GM12875 (cell line): ENCODE measurements around the gene CDC42EP3.

ENCODE experiments used
- H3K4me3 ChIP-seq: one replicate; pipeline ENCODE4 v1.5.1; 2011; ENCODE audit warnings: low read depth, low read length, control low read depth
- TF ChIP-seq, protein P1 (sequence below): IDR thresholded peaks from 2 replicates; pipeline ENCODE4 v1.5.1; 2011; ENCODE audit warnings: low read depth, mild to moderate bottlenecking, control low read depth, inconsistent platforms, low read length, moderate library complexity, borderline replicate concordance; ENCODE audit not compliant: insufficient read depth

CDC42EP3 gene

DNA sequence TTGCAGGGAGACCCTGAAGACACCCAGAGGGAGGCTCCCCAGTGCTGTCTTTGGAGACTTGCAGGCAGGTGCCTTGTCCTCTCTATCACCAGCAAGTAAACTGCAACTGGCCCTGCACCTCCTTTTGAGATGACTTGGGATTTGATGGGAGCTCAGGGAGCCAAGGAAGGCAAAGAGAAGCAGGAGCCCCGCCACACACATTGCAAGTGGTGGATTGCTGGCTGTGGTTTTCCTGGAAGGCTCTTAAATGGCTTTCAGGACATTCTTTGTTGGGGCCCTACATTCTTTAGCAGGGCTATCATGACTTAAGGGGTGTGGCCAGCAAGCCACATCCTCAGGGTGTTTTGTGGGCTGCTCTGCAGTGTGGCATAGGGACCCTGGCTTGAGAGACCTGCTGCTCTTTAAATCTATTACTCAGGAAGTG lies 39.9 kb upstream of the CDC42EP3 start:
- no peak overlapping the region for H3K4me3 ChIP-seq
- TF ChIP-seq, protein P1, sequence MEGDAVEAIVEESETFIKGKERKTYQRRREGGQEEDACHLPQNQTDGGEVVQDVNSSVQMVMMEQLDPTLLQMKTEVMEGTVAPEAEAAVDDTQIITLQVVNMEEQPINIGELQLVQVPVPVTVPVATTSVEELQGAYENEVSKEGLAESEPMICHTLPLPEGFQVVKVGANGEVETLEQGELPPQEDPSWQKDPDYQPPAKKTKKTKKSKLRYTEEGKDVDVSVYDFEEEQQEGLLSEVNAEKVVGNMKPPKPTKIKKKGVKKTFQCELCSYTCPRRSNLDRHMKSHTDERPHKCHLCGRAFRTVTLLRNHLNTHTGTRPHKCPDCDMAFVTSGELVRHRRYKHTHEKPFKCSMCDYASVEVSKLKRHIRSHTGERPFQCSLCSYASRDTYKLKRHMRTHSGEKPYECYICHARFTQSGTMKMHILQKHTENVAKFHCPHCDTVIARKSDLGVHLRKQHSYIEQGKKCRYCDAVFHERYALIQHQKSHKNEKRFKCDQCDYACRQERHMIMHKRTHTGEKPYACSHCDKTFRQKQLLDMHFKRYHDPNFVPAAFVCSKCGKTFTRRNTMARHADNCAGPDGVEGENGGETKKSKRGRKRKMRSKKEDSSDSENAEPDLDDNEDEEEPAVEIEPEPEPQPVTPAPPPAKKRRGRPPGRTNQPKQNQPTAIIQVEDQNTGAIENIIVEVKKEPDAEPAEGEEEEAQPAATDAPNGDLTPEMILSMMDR: no peak

DNA sequence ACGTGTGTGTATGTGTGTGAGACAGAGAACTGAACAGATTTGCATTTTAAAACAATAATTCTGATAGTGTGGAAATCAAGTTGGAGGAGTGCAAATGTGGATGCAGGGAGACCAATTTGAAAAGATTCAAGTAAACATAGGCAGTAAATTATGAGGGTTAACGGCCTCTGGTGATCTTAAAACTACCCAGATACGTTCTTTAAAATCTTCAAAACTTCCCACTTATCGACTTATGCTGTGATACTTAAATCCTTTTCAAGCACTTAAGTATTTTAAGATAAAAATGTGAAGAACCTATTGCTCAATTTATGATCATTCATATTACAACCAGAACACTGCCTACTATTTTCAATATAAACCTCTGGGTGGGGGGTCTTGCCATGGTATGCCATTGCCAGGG lies 37.7 kb upstream of the CDC42EP3 start:
- TF ChIP-seq, protein P1: no peak
- H3K4me3 ChIP-seq: no peak overlapping the region

DNA sequence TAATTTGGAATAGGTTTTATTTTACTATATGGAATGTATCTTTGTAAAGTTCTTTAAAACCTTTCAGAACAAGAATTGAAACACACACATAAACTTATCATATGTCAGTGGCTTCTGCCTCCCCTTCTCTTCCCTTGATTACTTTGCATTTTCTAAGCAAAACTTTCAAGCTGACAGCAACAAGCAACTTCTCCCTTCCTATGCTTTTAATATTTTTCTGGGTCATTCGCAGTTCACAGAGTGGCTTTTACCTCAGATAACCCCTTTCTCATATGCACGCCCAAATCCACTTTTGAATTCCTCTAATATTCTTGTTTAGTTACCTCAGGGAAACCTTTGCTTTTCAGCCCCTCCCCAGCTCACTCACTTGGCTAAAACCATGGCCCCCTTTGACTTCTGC lies 36.7 kb upstream of the CDC42EP3 start:
- TF ChIP-seq, protein P1: no peak
- H3K4me3 ChIP-seq: no peak overlapping the region

DNA sequence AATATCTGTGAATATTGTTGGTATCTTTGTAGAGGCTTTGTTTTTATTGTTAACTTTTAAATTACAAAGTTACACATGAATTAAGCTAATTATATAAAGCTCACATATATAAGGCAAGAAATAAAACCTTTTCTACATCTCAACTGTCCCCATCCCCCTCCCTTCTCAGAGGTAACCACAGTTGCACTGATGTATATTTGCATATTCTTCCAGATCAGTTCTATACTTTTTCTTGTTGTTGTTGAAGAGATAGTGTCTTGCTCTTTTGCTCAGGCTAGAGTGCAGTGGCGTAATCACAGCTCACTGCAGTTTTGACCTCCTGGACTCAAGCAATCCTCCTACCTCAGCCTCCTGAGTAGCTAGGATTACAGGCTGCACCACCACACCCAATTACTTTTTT lies 36.0 kb upstream of the CDC42EP3 start:
- TF ChIP-seq, protein P1: no peak

DNA sequence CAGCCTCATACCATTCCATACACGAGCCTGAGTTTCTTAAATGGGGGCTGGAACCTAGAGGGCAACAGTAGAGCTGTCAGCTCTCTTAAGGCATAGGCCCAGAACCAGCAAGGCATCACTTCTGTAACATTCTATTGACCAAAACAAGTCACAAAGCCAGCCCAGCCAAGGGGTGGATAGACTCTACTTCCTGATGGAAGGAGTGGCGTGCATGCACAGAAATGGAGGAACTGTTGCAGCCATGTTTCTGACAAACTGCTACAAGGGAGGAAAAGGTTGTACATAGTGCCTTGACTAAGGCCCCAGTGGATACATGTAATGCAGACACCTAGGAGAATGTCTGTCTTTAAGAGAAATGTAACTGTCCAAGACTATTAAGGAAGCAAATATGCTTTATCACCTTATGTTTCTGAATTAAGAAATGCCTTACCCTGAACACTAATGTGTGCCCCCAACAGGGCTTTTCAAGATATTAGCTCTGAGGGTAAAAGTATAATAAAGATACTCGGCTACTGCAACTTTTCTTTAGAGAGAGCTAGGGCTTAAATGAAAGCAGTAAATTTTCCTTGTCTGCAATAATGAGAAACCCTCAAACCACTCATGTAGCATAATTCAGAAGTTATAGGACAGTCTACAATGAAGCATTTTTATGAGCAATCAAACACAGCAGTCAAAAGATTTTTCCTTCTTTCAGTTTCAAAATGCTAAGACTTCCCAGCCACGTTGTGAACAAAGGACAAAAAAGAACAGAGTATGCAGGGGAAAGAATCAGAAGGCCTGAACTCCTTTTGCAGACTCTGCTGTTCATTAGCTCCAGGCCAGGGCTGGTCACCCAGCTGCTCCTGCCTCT lies 35.1 kb upstream of the CDC42EP3 start:
- no peak overlapping the region for H3K4me3 ChIP-seq
- TF ChIP-seq, protein P1: no peak

More for the DNA sequence above, 36.0 kb upstream of the CDC42EP3 start:
- H3K4me3 ChIP-seq: no peak overlapping the region

DNA sequence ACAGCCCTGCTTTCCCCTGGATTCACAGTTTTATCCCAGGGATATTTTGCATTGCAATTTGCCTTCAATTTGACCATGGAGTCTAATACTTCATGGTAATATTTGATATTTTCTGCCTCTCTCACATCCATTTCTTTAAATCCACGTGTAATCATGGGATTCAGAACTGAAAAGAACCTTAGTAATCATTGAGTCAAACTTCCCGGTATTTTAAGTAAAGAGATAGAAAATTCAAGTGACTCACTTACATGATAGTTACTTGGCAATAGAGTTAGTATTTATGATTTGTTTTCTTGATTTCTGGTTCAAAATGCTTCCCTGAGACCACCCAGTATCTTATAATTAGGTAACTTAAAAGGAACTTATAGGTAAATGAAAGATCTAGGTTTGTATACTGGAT lies 33.7 kb upstream of the CDC42EP3 start:
- H3K4me3 ChIP-seq: no peak overlapping the region
- TF ChIP-seq, protein P1: no peak

DNA sequence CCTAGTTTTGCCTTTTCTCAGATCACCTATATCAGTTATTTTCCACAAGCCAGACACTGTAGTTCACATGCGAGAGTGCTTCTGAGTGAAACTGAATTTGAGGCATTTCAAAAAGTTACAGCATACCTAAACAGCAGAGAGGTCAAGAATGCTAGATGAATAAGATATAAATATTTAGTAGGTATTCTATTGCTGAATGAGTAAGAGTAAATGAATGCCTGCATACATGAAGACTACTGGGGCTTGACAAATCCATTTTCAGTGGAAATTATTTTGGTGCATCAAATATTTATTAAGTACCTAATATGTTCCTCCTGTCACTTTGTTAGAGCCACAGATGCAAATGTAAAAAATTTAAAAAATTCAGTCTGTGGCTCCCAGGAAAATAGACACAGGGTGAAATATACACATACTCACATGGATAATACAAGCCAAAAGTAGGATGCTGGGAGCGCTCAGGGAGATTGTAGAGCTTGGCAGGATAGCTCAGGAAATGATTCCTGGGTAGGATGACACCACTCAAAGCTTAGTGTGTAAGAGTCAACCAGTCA lies 27.6 kb upstream of the CDC42EP3 start:
- no peak overlapping the region for H3K4me3 ChIP-seq

More for the DNA sequence above, 27.6 kb upstream of the CDC42EP3 start:
- TF ChIP-seq, protein P1: no peak
